T-helper 1 cell treated with Interleukin-12 subunit alpha and Interleukin-12 subunit beta and Interleukin-4 antibody, amounts not matched to agents 30 ng/mL and 1 ng/mL, for 36 hours (primary cell): Measurements from ENCODE around the gene ATF2. TPM values are rescaled to one million over a fixed set of nuclear protein-coding genes. Genes with fewer than 3 reads are reported as not detected.
"Not testable (repeated sequence)": the region's sequence is repeated elsewhere in the genome, so short reads cannot be mapped to it uniquely, and the experiment has no call there.

Source experiments
- intact Hi-C: fragments of 100-400 bp; cut with micrococcal nuclease; formaldehyde crosslinking; loops from one replicate; pipeline ENCODE4 v1.15.1; 2024
- total RNA-seq: library from RNA; stranded (reverse); gene quantifications from 2 replicates; pipeline ENCODE4 v1.2.3, GENCODE V29; 2022

The ATF2 gene
- total RNA-seq, 1 donor from 2014 or later: 62.4 TPM

GRCh38 chr2:175107146-175107545 lies 60.9 kb downstream of the ATF2 start:
- intact Hi-C loops: no loop called here

DNA sequence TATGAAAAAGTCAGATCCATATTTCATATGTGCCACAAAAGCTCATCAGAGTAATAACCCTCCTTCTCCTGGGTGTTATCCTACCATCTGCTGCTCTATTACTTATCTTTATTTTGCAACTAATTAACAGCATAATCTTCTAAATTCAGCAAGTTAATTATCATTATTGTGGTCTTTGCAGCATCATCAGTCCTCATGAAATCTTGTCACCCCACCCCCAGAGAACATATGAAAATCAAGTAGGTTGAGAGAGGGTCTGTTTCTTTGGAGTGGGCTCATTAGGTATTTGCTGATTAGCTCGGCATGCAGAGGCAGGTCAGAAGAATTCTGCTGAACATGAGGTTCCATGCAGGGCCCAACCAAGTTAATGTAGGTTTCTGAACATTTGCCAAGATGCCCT lies 64.8 kb downstream of the ATF2 start:
- intact Hi-C loops: no loop called here

GRCh38 chr2:175101514-175101913 lies 66.5 kb downstream of the ATF2 start:
- intact Hi-C loops: no loop called here

GRCh38 chr2:175097297-175097696 lies 70.7 kb downstream of the ATF2 start:
- intact Hi-C loops: no loop called here

DNA sequence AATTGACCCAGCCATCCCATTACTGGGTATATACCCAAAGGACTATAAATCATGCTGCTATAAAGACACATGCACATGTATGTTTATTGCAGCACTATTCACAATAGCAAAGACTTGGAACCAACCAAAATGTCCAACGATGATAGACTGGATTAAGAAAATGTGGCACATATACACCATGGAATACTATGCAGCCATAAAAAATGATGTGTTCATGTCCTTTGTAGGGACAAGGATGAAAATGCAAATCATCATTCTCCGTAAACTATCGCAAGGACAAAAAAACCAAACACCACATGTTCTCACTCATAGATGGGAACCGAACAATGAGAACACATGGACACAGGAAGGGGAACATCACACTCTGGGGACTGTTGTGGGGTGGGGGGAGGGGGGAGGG lies 83.9 kb downstream of the ATF2 start:
- intact Hi-C loops: not testable (repeated sequence)

DNA sequence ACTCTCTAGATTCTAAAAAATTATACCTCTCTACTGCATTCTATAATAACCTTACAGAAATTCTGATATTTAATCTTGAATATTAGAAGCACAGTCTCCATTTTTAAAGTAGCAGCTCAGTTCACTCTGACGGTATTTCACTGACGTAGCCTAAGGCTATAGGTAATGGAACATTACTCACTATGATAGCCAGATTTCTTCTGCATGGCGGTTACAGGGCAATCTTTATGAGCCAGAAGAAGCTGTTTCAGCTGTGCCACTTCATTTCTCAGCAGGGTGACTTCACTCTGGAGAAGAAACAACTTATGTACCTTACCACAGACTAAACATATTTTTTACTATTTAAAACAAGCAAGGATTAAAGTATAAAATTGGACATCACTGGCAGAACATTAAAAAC lies 87.5 kb downstream of the ATF2 start:
- intact Hi-C loops: no loop called here

DNA sequence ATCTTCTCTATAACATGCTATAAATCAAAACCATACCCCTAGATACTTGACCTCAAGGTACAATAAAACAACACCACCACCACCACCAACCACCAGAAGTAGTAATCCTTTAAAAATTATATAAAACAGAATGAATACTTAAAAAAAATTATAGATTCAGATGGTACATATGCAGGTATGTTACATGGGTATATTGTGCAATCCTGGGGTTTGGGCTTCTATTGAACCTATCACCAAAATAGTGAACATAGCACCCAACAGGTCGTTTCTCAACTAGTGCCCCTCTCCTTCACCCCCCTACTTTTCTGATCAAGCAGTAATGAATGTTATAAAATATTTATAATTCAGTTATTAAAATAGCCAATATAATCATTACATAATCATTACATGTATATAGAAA lies 91.7 kb downstream of the ATF2 start:
- intact Hi-C loops: no loop called here

GRCh38 chr2:175074478-175074877 lies 93.5 kb downstream of the ATF2 start:
- intact Hi-C loops: no loop called here

- intact Hi-C loops: no loop called here
Observed at GRCh38 chr2:175068534-175068933, 99.5 kb downstream of the ATF2 start.

- intact Hi-C loops: no loop called here
Observed at GRCh38 chr2:175066411-175066810, 101.6 kb downstream of the ATF2 start.

- intact Hi-C loops: no loop called here
Observed at GRCh38 chr2:175064797-175065196, 103.2 kb downstream of the ATF2 start.

DNA sequence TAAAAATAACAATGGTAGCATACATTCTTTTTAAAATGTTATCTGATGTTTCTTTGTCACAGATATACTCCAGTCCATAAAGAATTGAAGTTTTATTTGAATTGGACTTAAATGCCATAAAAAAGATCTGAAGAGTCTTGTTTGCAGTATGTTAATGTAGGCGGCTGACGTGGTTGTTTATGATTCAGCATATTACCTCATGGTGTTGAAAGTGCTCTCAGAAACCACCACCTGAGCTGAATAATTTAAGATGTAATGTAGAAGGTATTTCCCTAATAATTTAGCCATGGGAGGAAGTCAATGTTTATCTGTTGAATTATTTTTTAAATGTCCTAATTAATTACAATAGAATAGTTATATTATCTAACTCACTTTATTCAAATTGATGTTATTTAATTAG lies 104.3 kb downstream of the ATF2 start:
- intact Hi-C loops: no loop called here

- intact Hi-C loops: no loop called here
Observed at GRCh38 chr2:175062787-175063585, 105.0 kb downstream of the ATF2 start.

DNA sequence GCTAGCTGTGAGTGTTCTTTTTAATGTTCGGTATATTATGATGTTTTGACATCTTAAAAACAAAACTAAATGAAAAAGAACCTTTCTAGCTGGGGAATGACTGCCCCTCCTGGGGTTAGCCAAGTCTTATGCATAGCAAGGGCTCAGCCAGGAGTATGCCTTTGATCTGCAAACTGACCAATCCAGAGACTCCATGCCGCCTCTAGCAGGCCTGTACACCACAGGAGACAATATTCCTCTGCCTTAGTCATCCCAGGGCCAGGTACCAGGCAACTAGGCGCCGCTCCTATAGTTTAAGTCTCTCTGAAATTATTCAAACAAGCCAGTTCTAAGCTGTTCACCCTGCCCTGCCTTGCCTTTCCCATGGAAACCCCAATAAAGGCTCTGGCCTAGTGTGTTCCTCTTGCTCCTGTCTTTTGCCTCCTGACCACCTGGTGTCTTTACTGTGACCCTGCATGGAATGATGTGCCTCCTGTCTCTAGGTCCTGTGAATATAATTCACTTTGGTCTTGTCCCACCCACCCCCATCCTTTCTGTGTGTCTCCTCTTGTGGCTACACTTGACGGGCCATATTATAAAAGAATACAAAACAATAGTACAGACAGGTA lies 110.8 kb downstream of the ATF2 start:
- intact Hi-C loops: no loop called here

DNA sequence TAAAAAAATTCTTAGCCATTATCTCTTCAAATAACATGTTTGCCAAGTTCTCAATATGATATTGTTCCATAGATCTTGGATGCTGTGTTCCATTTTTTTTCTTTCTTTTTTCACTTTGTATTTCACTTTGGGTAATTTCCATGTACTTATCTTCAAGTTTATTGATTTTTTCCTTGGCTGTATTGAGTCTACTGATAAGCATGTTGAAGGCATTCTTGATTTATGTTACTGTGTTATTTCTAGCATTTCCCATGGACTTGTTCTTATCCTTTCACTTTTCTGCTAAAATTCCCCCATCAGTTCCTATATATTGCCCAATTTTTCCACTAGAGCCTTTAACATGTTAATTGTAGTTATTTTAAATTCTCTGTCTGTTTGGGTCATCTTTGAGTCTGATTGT lies 112.0 kb downstream of the ATF2 start:
- intact Hi-C loops: no loop called here

DNA sequence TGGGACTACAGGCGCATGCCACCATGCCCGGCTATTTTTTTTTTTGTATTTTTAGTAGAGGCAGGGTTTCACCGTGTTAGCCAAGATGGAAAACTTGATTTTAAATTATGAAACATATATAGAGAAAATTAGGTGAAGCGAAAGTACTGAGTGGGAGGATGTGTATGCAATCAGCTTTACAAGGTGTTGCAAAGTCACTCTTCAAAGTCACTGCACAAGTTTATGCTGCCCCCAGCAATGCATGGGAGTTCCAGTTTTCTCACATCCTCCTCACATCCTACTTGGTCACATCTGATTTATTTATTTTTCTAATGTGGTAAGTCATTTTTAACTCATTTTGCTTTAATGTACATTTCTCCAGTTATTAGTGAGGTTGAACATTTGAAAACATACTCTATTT lies 113.7 kb downstream of the ATF2 start:
- intact Hi-C loops: no loop called here

- intact Hi-C loops: no loop called here
Observed at GRCh38 chr2:175049661-175050060, 118.3 kb downstream of the ATF2 start.

GRCh38 chr2:175048275-175048674 lies 119.7 kb downstream of the ATF2 start:
- intact Hi-C loops: no loop called here

- intact Hi-C loops: no loop called here
Observed at GRCh38 chr2:175039490-175039889, 128.5 kb downstream of the ATF2 start.

DNA sequence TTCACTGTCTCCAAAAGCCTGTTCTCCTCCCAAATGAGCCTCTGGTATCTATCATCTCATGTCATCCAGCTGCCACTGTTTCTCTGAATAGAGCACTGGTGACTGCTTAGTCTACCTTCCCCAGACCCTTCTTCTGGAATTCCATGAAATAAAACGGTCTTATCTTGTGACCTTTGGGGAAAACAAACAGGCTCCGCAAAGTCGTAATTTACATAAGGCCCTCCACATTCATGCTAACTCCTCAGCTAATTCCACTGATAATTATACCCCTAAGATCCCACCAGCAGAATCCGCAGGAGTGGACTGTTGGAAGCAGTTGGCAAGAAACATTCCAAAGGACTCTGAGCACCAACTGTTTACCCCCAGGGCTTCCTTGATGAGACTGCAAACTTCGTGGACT lies 129.0 kb downstream of the ATF2 start:
- intact Hi-C loops: no loop called here

DNA sequence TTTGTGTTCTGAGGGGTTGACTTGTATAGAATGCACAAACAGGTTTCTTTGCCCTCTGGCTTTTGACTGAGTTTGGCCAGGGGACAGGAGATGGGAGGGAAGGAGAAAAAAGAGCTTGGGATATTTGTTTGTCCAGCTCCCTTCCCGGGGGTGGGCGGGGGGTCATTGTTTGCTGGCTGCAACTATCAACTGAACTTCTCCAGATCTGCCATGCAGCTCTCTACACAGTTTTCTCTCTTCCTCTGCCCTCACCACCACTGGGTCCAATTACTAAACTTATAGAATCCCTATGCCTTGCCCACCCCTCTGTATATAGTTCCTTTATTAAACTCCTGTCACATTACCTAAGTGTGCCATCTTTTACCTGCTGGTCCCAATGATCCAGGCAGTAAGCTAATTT lies 130.1 kb downstream of the ATF2 start:
- intact Hi-C loops: no loop called here

DNA sequence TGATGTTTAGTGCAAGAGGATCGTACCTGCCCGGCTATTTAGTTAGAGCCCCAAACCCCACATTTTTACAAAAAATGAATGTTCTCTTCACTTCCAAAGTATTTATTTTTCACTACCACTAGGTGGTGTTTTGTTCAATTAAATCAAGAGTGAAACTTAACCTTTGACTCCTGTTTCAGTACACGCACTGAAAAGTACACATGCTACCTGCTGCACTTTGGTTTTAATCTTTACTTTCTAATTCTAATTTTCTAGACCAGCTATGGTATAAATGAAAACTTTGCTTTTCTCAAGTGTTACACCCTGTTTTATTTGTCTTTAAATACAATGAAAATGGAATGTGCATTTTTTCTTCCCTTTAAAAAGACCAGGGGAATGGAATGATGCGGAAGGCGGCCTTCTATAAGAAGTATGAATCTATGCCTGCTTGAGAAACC lies 131.4 kb downstream of the ATF2 start:
- intact Hi-C loops: loop anchor here (1.0 kb wide), 3 partner anchors 151 to 336 kb away; no protein-coding TSS in a partner anchor

DNA sequence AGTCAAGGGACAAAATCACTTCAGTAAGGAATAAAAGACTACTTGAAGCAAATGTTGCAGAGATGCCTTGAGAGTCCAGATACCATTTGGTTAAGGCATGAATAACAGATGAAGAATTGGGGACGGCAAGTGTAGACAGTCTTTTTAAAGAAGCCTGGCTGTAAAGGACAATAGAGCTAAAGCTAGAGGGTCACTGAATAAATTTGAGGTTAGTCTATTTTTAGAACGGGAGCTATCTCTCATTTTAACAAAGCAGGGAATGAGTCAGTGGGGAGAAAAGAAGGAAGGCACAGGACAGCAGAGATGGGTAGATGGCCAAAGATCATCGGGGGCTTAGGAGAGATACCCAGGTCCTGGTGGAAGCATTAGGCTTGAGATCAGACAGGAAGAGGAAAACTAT lies 132.2 kb downstream of the ATF2 start:
- intact Hi-C loops: loop anchor here (1.0 kb wide), 3 partner anchors 151 to 336 kb away; no protein-coding TSS in a partner anchor
